ENCODE results near the gene KCNT2.
"Not testable (repeated sequence)": the region's sequence is repeated elsewhere in the genome, so short reads cannot be mapped to it uniquely, and the experiment has no call there.

The KCNT2 gene

GRCh38 chr1:196302981-196303380 lies 305.3 kb downstream of the KCNT2 start:
- no peak for DNase-seq (ENCODE audit: insufficient read length, low spot score)
- FAIRE-seq = no peak
- TF ChIP-seq TAF1 (IDR thresholded peaks at IDR 0.05; ENCODE audit: low read depth, low read length) = no peak
- no peak for TF ChIP-seq POLR2A (IDR thresholded peaks at IDR 0.05; ENCODE audit: low read depth, low read length)
- no peak for TF ChIP-seq POLR2AphosphoS5 (IDR thresholded peaks at IDR 0.05; ENCODE audit: low read depth, low read length)
- no peak for TF ChIP-seq POU2F2 (IDR thresholded peaks at IDR 0.05; ENCODE audit: low read depth, low read length)
- no peak for TF ChIP-seq SPI1 (IDR thresholded peaks at IDR 0.05; ENCODE audit: low read depth, low read length)
- TF ChIP-seq PAX5 (IDR thresholded peaks at IDR 0.05; ENCODE audit: insufficient read depth, low read length, severe bottlenecking) = no peak

- DNase-seq (ENCODE audit: insufficient read length, low spot score) = no peak
- TF ChIP-seq TAF1 (IDR thresholded peaks at IDR 0.05; ENCODE audit: low read depth, low read length) (no peak), POLR2A (IDR thresholded peaks at IDR 0.05; ENCODE audit: low read depth, low read length) (no peak), POU2F2 (IDR thresholded peaks at IDR 0.05; ENCODE audit: low read depth, low read length) (no peak), SPI1 (IDR thresholded peaks at IDR 0.05; ENCODE audit: low read depth, low read length) (no peak), PAX5 (IDR thresholded peaks at IDR 0.05; ENCODE audit: insufficient read depth, low read length, severe bottlenecking) (no peak), POLR2AphosphoS5 (IDR thresholded peaks at IDR 0.05; ENCODE audit: low read depth, low read length) (no peak)
- FAIRE-seq = no peak
Observed at GRCh38 chr1:196302420-196302819, 305.8 kb downstream of the KCNT2 start.

- DNase-seq (ENCODE audit: insufficient read length, low spot score) (no peak), FAIRE-seq (no peak)
- no peak for TF ChIP-seq TAF1 (IDR thresholded peaks at IDR 0.05; ENCODE audit: low read depth, low read length)
Observed at GRCh38 chr1:196295766-196296165, 312.5 kb downstream of the KCNT2 start.

- no peak for DNase-seq (ENCODE audit: insufficient read length, low spot score)
- no peak for FAIRE-seq
- TF ChIP-seq SPI1 (IDR thresholded peaks at IDR 0.05; ENCODE audit: low read depth, low read length) (no peak), TAF1 (IDR thresholded peaks at IDR 0.05; ENCODE audit: low read depth, low read length) (no peak), PAX5 (IDR thresholded peaks at IDR 0.05; ENCODE audit: insufficient read depth, low read length, severe bottlenecking) (no peak), POLR2A (IDR thresholded peaks at IDR 0.05; ENCODE audit: low read depth, low read length) (no peak), POLR2AphosphoS5 (IDR thresholded peaks at IDR 0.05; ENCODE audit: low read depth, low read length) (no peak), POU2F2 (IDR thresholded peaks at IDR 0.05; ENCODE audit: low read depth, low read length) (no peak)
Observed at GRCh38 chr1:196278816-196279215, 329.4 kb downstream of the KCNT2 start.

GRCh38 chr1:196277860-196278259 lies 330.4 kb downstream of the KCNT2 start:
- DNase-seq (ENCODE audit: insufficient read length, low spot score) (no peak), FAIRE-seq (no peak)
- TF ChIP-seq TAF1 (IDR thresholded peaks at IDR 0.05; ENCODE audit: low read depth, low read length) = no peak
- no peak for TF ChIP-seq POLR2A (IDR thresholded peaks at IDR 0.05; ENCODE audit: low read depth, low read length)
- TF ChIP-seq SPI1 (IDR thresholded peaks at IDR 0.05; ENCODE audit: low read depth, low read length) = no peak
- no peak for TF ChIP-seq POLR2AphosphoS5 (IDR thresholded peaks at IDR 0.05; ENCODE audit: low read depth, low read length)
- no peak for TF ChIP-seq POU2F2 (IDR thresholded peaks at IDR 0.05; ENCODE audit: low read depth, low read length)
- no peak for TF ChIP-seq PAX5 (IDR thresholded peaks at IDR 0.05; ENCODE audit: insufficient read depth, low read length, severe bottlenecking)

GRCh38 chr1:196271212-196271947 lies 336.9 kb downstream of the KCNT2 start:
- DNase-seq (ENCODE audit: insufficient read length, low spot score) (no peak), FAIRE-seq (no peak)
- TF ChIP-seq POU2F2 (IDR thresholded peaks at IDR 0.05; ENCODE audit: low read depth, low read length) (no peak), PAX5 (IDR thresholded peaks at IDR 0.05; ENCODE audit: insufficient read depth, low read length, severe bottlenecking) (no peak), POLR2AphosphoS5 (IDR thresholded peaks at IDR 0.05; ENCODE audit: low read depth, low read length) (no peak), SPI1 (IDR thresholded peaks at IDR 0.05; ENCODE audit: low read depth, low read length) (no peak), TAF1 (IDR thresholded peaks at IDR 0.05; ENCODE audit: low read depth, low read length) (no peak), POLR2A (IDR thresholded peaks at IDR 0.05; ENCODE audit: low read depth, low read length) (no peak)

GRCh38 chr1:196263086-196263485 lies 345.2 kb downstream of the KCNT2 start:
- DNase-seq (ENCODE audit: insufficient read length, low spot score); FAIRE-seq: not testable (repeated sequence)

- FAIRE-seq (no peak), DNase-seq (ENCODE audit: insufficient read length, low spot score) (no peak)
- TF ChIP-seq POU2F2 (IDR thresholded peaks at IDR 0.05; ENCODE audit: low read depth, low read length) (no peak), TAF1 (IDR thresholded peaks at IDR 0.05; ENCODE audit: low read depth, low read length) (no peak), POLR2A (IDR thresholded peaks at IDR 0.05; ENCODE audit: low read depth, low read length) (no peak), SPI1 (IDR thresholded peaks at IDR 0.05; ENCODE audit: low read depth, low read length) (no peak), PAX5 (IDR thresholded peaks at IDR 0.05; ENCODE audit: insufficient read depth, low read length, severe bottlenecking) (no peak), POLR2AphosphoS5 (IDR thresholded peaks at IDR 0.05; ENCODE audit: low read depth, low read length) (no peak)
Observed at GRCh38 chr1:196260270-196260669, 348.0 kb downstream of the KCNT2 start.

- TF ChIP-seq PAX5 (IDR thresholded peaks at IDR 0.05; ENCODE audit: insufficient read depth, low read length, severe bottlenecking) (no peak), POU2F2 (IDR thresholded peaks at IDR 0.05; ENCODE audit: low read depth, low read length) (no peak), POLR2A (IDR thresholded peaks at IDR 0.05; ENCODE audit: low read depth, low read length) (no peak), TAF1 (IDR thresholded peaks at IDR 0.05; ENCODE audit: low read depth, low read length) (no peak)
- DNase-seq (ENCODE audit: insufficient read length, low spot score) (no peak), FAIRE-seq (no peak)
Observed at GRCh38 chr1:196259316-196259715, 348.9 kb downstream of the KCNT2 start.

GRCh38 chr1:196255762-196256161 lies 352.5 kb downstream of the KCNT2 start:
- FAIRE-seq (no peak), DNase-seq (ENCODE audit: insufficient read length, low spot score) (no peak)
- TF ChIP-seq TAF1 (IDR thresholded peaks at IDR 0.05; ENCODE audit: low read depth, low read length) = no peak
- peak; percentile 73 for TF ChIP-seq SPI1 (IDR thresholded peaks at IDR 0.05; ENCODE audit: low read depth, low read length)
- TF ChIP-seq POLR2A (IDR thresholded peaks at IDR 0.05; ENCODE audit: low read depth, low read length) = no peak
- TF ChIP-seq PAX5 (IDR thresholded peaks at IDR 0.05; ENCODE audit: insufficient read depth, low read length, severe bottlenecking) = no peak
